GM18502 (cell line): Measurements from ENCODE around the gene RFX4.
"Not testable (repeated sequence)": the region's sequence is repeated elsewhere in the genome, so short reads cannot be mapped to it uniquely, and the experiment has no call there.

ENCODE experiments used
- ATAC-seq: cut with Tn5 transposase; IDR thresholded peaks from one replicate; pipeline ENCODE4 v1.9.1; 2021; ENCODE audit warnings: mild to moderate bottlenecking; ENCODE audit not compliant: unreplicated experiment, poor library complexity

The RFX4 gene

DNA sequence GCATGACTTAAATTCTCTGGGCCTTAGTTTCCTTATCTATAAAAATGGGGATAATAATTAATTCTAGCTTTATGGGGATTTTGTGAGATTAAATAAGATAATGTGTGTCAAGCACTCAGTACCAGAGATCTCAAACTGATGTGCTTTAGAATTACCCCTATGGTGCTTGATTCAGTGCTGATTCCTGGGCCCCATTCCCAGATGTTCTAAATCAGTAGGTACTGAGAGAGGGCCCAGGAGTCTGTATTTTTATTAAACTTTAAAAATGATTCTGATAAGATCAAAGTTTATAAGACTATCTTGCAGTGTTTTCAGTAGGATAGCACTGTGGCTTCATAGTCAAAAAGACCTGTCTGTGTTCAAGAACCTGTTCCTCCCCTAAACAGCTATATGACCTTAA is 102.6 kb downstream of the RFX4 start:
- no peak for ATAC-seq

DNA sequence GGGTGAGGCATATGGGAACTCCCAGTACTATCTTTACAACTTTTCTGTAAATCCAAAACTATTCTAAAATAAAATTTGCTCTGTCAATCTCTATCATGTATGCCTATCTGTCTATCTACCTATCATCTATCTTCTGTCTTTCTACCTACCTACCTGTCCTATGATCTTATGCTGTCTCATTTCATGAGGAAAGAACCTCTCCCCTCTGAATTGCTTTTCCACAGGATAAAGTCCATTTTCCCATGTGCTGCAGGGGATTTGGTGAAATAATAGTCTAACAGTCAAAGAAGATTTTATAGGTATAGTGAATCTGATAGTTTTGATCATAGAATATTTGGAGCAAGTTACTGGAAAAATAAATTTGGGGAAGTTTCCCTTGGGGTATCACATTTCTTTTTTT is 104.9 kb downstream of the RFX4 start:
- no peak for ATAC-seq

DNA sequence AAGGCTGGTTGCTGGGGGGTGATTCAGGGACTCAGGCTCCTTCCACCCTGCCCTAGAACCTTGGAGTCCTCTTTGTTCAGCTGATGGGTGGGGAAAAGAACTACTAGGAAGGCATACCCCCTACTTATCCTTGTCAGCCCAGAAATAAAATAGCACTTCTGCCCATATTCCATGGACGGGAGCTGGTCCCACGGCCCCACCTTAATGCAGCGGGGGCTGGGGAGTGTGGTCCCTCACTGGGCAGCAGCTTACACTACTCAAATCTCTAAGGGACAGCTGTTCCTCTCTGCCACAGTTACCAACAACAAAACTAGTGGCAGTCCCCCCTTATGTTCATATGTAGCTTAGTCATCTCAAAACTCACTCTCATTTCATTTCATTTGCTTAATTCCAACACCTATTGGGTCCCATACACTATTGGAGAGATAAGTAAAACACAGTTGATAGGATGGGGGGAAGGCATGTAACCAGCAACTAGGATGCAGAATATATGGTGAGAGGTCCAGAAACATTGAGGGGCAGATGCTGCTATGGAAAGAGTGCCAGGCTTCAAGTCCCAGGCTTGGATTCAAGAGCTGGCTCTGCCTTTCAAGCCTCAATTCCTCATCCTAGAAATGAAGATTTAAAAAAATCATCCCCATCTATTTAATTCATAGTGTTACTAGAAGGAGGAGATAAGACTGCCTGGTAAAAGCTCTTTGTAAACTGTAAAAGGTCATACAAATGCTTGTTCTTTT is 107.9 kb downstream of the RFX4 start:
- ATAC-seq, result no peak

DNA sequence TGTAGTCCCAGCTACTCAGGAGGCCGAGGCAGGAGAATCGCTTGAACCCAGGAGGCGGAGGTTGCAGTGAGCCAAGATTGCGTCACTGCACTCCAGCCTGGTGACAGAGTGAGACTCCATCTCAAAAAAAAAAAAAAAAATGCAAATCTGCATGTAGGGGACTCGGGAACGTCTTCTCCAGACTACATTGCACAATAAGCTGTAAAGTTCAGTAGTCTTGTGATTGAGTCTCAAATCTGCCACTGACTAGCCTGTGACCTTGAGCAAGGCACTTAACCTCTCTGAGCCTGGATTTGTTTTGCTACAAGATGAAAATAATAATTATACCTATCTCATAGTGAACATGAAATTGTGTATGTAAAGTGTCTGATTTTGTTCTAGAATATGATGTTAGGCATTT is 109.2 kb downstream of the RFX4 start:
- not testable (repeated sequence) for ATAC-seq

DNA sequence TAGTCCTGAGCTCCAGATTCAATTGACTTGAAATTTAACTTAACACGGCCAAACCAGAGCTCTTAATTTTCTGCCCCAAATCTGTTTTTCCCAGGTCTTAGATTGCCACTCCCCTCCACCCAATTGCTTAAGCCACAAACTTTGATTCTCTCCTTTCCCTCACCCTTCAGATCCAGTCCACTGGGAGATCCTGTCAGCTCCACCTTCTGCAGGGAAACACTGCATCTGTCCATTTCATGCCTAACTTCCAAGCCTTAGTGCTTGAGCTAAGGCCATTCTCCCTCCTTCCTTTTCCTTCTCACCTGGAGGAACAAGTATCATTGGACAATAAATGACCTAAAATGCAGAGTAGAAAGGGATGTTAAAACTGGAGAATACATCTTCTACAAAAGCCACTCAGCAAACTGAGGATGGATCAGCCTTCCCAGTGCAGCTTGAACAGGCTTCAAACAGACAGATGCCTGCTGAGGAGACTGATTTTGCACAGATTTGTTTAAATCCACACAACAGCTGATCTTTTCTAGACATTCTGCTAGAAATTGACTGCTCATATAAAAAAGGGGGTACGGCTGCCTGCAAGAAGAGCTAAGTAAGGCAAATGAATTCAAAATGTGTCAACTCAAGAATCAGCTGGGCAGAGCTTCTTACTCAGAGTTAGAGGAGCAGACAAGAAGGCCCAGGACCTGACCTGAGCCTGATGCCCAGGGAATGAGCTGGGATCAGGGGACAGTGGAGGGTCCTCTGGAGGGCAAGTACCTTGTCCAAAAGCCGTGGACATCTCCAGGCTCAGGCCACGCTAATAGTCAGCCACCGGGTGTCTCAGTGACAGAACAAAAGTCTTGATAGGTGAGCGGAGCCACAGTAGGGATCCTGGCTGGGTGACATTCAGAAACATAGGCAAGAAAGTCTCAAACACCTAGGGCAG is 110.4 kb downstream of the RFX4 start:
- no peak for ATAC-seq

DNA sequence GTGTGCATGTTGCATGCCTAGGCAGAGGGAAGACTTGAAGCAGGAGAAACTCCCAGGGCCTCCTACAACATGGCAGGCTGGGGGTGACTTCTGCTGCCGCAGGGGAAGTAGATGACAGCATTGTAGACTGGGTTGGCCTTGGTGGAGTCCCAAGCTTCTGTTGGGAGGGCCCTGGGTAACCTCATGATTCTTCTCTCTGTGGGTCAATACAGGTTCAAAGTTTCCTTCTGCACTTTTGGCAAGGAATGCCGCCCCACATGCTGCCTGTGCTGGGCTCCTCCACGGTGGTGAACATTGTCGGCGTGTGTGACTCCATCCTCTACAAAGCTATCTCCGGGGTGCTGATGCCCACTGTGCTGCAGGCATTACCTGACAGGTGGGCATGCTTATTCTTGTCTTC is 113.3 kb downstream of the RFX4 start:
- ATAC-seq, result no peak

DNA sequence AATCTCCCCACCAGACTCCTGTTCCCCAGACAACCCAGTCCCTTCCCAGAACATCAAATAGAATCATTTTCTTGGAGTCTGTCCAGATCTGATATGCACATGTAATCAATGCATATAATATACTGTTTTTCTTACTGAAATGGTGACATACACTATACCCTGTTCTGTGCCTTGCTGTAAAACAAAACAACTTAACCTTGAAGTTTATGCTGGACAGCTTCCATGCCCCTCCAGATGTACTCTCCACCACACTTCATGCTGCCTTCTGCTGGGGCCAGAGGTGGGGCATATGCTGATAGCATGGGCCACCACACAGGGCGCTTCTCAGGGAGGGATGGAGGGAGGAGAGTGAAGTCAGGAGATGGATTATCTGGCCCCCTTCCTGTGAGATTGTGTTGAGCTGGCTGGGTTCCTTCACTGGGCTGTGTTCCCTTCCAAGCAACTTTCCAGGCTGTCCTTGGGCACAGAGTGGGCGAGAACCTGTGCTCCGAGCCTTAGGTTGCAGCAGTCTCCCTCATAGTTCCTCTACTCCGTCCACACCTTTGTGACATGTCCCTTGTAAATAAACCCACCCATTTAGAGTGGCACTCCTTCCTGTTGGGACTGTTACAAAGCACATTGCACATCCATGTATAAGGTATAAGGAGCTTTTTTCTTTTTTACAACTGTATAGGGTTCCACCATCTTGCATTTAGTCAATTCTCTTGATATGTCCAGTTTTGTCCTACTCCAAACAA is 114.0 kb downstream of the RFX4 start:
- no peak for ATAC-seq

DNA sequence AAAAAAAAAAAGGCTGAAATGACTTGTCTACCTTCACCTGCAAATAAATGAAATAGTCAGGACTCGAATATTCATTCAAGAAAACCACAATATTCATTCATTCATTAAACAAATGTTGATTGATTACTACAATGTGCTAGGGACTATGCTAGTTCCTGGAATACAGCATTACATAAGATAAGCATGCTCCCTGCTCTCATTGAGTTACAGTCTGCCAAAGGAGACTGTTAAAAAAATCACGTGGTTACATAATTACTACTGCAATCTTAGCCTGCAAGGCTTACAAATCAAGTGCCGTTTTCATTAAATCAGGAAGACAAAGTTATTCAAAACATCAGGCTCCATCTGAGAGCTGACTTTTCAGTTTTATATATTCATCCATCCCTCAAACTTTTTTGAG is 121.3 kb downstream of the RFX4 start:
- no peak for ATAC-seq

DNA sequence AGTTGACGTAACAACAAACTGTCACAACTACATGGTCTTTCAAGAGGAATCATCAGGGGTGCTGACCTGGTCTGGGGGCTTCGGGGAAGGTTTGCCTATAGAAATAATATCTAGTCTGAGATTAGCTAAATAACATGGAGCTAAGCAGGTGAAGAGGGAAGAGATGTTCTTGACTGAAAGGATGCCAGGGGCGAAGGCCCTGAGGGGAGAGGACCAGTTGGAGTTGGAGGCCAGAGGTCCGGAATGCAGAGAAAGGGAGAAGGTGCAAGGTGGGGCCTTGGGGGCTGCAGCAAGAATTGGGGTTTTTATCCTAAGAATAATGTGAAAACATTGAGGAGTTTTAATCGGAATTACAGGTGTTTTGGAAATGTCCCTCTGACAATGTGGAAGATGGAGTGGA is 123.2 kb downstream of the RFX4 start:
- no peak for ATAC-seq

DNA sequence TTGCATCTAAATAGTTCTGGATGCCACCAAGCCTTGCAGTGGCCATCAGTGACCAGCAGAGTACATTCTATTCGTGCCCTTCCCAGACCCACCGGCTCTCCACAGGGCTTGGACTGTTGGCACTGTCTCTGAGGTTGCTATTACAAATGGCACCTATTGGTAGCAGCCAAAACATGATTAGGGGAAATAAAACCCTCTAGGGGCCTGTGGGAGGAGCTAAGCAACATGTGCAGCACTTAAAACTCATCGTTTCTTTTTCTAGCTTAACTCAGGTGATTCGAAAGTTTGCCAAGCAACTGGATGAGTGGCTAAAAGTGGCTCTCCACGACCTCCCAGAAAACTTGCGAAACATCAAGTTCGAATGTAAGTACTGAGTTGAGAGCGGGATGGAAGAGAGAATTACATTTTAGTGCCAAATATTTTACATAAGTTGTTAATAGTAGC is 126.3 kb downstream of the RFX4 start:
- ATAC-seq, result no peak

DNA sequence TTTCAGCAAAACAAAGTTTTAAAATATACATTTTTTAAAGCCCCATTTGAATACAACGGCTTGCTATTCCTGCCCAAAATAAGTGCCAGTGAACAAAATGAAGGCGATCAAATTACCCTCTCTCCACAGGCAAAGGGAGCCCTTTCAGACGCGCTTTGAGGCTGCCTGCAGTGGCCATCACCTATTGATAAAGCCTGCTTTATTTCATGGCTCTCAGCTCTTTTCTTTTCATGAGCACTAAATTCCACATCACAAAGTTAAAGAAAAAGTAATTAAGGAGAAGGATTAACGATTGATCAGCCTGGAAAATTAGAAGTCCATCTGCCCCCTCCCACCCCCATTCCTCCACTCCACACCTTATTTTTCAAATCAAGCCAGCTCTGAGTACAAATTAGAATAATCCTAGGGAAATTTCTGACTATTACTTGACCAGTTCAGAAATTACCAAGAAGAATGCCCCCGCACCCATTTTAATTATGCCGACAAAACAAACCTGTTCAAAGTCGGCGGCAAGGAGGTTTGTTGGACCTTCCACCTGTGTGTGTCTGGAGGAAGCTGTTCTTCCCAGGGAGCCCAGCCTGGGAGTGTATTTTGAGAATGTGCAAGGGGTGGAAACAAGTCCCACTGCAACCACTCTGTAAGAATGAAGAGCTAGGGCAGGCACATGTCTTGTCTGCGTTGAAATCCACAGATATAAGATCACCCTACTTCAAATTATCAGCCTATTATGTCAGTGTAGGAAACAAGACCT is 127.5 kb downstream of the RFX4 start:
- no peak for ATAC-seq

DNA sequence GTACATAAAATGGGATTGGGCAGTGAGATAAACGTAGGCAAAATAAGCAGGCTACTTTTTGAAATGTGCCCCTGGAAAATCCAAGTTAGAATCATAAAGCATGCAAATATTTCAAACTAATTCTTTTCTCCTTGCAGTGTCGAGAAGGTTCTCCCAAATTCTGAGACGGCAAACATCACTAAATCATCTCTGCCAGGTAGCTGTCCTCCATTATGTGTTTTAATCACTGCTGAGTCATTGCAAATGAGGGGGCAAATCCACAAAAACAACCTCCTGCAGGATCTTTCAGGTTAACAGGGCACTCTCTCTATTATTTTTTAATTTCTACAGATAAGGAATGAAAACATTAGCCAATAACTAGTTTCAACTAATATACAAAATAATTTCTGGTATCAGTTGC is 128.5 kb downstream of the RFX4 start:
- ATAC-seq, result no peak

DNA sequence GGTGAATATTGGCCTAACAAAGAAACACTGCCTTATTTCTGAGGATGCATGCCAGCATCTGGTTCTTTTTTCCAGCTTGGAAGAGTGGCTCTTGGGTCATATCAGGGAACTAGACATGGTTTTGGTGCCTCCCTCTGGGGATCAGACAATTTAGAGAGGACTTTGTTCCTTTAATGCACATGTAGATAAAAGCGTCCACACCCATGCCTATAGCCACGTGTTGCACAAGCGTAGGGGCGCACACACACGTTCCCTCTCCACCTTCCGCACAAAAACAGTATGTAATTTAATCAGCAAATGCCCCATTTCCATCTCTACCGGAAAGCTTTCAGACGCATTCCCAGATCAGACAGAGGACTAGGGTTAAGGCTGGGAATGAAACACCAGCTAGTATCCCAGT is 130.0 kb downstream of the RFX4 start:
- ATAC-seq, result no peak

DNA sequence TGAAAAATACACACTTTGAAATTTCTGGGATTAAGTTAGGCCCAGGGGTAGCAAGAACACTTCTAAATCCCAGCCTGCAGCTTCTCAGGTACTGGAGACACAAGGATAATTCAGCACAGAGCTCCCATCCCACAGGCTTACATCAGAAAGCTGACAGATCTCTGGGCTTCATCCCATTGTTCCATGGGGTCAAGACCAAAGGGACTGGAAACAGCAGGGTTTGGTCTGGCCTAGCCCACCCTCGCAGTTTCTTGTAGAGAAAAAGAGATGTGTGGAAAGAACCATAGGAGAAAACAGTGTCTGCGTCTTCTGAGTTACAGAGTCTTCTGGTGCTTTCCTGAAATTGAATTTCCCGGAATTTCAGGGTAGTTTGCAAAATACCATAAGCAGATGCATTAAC is 132.1 kb downstream of the RFX4 start:
- ATAC-seq, result no peak

DNA sequence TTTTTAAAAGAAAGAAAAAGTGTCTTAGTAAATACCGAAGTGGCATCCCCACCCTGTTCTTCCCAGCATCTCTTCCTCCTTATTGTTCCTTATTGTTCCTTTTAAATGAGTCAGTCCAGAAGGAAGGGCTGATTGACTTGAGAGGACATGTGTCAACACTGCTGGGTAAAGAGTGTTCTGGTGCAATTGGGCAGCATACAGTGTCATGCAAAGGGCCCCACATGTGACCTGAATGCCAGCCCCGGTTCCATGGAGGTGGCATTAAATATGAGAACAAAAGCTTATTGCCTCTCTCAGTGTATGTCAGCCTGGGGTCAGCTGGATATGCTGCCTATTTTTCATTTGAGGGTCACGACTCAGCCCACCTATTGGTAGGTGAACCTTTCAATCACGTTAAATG is 132.8 kb downstream of the RFX4 start:
- ATAC-seq, result no peak

DNA sequence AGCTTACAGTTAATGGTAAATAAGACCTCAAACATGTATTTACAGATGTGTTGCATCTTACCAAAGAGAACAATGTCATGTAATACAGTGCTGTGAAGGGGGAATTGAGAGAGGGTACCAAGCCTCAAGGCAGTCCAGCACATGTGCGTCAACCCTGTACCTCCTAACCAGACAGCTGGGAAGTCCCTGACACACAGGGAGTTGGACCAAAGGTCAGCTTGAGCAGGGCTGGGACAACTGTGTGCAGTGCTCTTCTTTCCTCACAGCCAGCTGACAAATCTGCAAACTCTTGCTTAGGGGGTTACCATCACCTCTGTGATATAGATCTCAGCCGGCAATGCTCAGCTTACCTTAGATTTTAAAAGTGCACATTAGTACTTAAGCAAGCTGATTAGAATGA is 134.9 kb downstream of the RFX4 start:
- no peak for ATAC-seq

DNA sequence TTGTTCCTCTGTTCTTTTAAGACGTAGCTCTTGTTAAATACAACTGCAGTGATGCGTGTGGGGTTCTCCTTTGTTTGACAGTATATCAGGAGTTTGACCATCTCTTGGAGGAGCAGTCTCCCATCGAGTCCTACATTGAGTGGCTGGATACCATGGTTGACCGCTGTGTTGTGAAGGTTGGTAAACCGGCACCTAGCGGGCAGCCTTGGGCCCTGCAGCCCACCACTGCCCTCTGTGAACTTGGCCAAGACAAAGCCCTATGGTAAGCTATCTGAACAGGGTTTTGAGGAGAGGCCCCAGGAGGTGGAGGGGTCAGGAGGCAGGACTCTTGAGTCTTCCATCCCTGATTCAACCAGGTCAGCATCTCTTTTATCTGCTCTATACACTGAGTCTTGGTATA is 137.1 kb downstream of the RFX4 start:
- no peak for ATAC-seq

DNA sequence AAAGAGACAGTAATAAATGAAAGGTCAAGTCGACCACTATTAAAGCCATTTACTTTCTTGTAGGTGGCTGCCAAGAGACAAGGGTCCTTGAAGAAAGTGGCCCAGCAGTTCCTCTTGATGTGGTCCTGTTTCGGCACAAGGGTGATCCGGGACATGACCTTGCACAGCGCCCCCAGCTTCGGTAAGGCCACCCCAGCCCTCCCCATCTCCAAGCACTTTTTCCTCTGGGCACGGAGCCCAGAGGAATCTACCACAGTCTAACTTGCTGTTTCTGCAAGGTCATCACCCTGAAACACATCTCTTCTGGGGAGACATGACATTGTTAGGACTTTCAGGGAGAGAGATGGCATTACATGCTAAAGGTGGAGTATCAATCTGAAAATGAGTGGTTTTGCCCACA is 137.9 kb downstream of the RFX4 start:
- ATAC-seq, result no peak

DNA sequence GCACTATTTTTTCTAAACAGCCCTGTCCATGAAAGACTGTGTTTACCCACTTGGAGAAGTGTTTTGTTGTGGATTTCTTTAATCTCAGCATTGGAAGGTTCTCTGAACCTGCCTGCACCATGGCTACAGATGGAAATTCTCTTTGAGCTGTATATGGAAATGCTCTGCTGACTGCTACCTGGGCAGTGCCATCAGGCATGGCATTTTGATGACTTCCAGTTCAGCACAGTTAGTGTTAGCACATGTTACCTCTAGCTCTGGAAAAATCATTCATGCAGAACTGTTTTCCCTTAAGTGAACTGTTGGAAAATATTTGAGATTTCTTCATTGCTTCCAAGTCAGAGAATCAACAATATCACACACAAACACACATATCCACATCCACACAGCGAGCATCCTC is 139.1 kb downstream of the RFX4 start:
- no peak for ATAC-seq

DNA sequence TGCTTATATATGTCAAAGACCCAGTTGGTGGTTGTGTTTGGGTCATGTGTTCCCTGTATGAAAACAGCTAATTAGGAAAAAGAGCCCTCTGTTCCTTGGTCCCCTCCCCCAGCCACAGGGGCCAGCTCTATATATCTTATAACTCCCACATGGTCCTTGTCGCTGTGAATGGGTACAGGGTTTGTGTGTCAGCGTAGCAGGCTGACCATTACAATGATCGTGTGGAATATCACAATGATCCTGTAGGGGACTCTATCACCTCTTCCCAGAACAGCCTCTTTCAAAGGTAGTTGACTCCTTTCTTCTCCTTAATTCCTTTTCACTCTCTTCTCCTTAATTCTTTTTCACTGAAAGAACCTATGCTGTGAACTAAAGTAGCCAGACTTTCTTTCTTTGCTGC is 140.0 kb downstream of the RFX4 start:
- ATAC-seq, result no peak
